IPS-15b (cell line): ENCODE results near the gene ATP9B.
"Not testable (repeated sequence)": the region's sequence is repeated elsewhere in the genome, so short reads cannot be mapped to it uniquely, and the experiment has no call there.

Experiments used
- H3K27me3 ChIP-seq: one replicate; pipeline ENCODE4 v1.6.1; 2013; ENCODE audit warnings: low read length; ENCODE audit not compliant: control insufficient read depth, insufficient read depth
- H3K36me3 ChIP-seq: one replicate; pipeline ENCODE4 v1.6.1; 2013; ENCODE audit warnings: low read length; ENCODE audit not compliant: control insufficient read depth, insufficient read depth
- H3K4me1 ChIP-seq: one replicate; pipeline ENCODE4 v1.6.1; 2013; ENCODE audit warnings: mild to moderate bottlenecking, low read length; ENCODE audit not compliant: control insufficient read depth, insufficient read depth
- H3K4me3 ChIP-seq: one replicate; pipeline ENCODE4 v1.5.1; 2013; ENCODE audit warnings: low read depth, low read length
- H3K9ac ChIP-seq: one replicate; pipeline ENCODE4 v1.6.1; 2013; ENCODE audit warnings: low read depth, mild to moderate bottlenecking, low read length
- H3K9me3 ChIP-seq: one replicate; pipeline ENCODE4 v1.6.1; 2013; ENCODE audit warnings: mild to moderate bottlenecking, low read length; ENCODE audit not compliant: control insufficient read depth, insufficient read depth

Gene ATP9B

GRCh38 chr18:79252904-79253633 lies 183.9 kb downstream of the ATP9B start:
- H3K9me3 ChIP-seq, result no peaks in the 10 kb centered on the region
- H3K4me3 ChIP-seq, result no peak overlapping the region
- H3K27me3 ChIP-seq, result no peaks in the 10 kb centered on the region
- no peak overlapping the region for H3K9ac ChIP-seq
- H3K4me1 ChIP-seq, result no peaks in the 10 kb centered on the region
- no peaks in the 10 kb centered on the region for H3K36me3 ChIP-seq

GRCh38 chr18:79257480-79257879 lies 188.3 kb downstream of the ATP9B start:
- H3K36me3 ChIP-seq, result no peaks in the 10 kb centered on the region
- H3K9ac ChIP-seq, result no peak overlapping the region
- no peak overlapping the region for H3K4me3 ChIP-seq
- no peaks in the 10 kb centered on the region for H3K27me3 ChIP-seq
- H3K9me3 ChIP-seq, result no peaks in the 10 kb centered on the region
- peaks cover 2% of the 10 kb centered on the region for H3K4me1 ChIP-seq

GRCh38 chr18:79258447-79258846 lies 189.3 kb downstream of the ATP9B start:
- H3K4me1 ChIP-seq, result peaks cover 2% of the 10 kb centered on the region
- H3K9ac ChIP-seq, result no peak overlapping the region

GRCh38 chr18:79259218-79259617 lies 190.0 kb downstream of the ATP9B start:
- Histone ChIP-seq H3K4me3 (no peak overlapping the region), H3K9me3 (no peaks in the 10 kb centered on the region), H3K27me3 (no peaks in the 10 kb centered on the region), H3K9ac (no peak overlapping the region), H3K36me3 (no peaks in the 10 kb centered on the region), H3K4me1 (peaks cover 2% of the 10 kb centered on the region)

More at GRCh38 chr18:79258447-79258846, 189.3 kb downstream of the ATP9B start:
- no peaks in the 10 kb centered on the region for H3K9me3 ChIP-seq
- H3K36me3 ChIP-seq, result no peaks in the 10 kb centered on the region
- no peaks in the 10 kb centered on the region for H3K27me3 ChIP-seq
- no peak overlapping the region for H3K4me3 ChIP-seq

- H3K9ac ChIP-seq, result no peak overlapping the region
- H3K4me1 ChIP-seq, result peaks cover 2% of the 10 kb centered on the region
- H3K4me3 ChIP-seq, result no peak overlapping the region
- H3K9me3 ChIP-seq, result no peaks in the 10 kb centered on the region
- H3K27me3 ChIP-seq, result no peaks in the 10 kb centered on the region
- no peaks in the 10 kb centered on the region for H3K36me3 ChIP-seq
Measured at GRCh38 chr18:79260023-79260422, 190.8 kb downstream of the ATP9B start.

- Histone ChIP-seq H3K4me1 (peaks cover 2% of the 10 kb centered on the region), H3K27me3 (no peaks in the 10 kb centered on the region), H3K36me3 (no peaks in the 10 kb centered on the region), H3K4me3 (no peak overlapping the region), H3K9ac (no peak overlapping the region), H3K9me3 (no peaks in the 10 kb centered on the region)
Measured at GRCh38 chr18:79260510-79260909, 191.3 kb downstream of the ATP9B start.

GRCh38 chr18:79265068-79265467 lies 195.9 kb downstream of the ATP9B start:
- H3K36me3 ChIP-seq, H3K4me3 ChIP-seq, H3K4me1 ChIP-seq, H3K9ac ChIP-seq, H3K9me3 ChIP-seq, H3K27me3 ChIP-seq: not testable (repeated sequence)

GRCh38 chr18:79271812-79272211 lies 202.6 kb downstream of the ATP9B start:
- H3K9ac ChIP-seq, H3K9me3 ChIP-seq, H3K27me3 ChIP-seq, H3K36me3 ChIP-seq, H3K4me3 ChIP-seq, H3K4me1 ChIP-seq: not testable (repeated sequence)

- H3K27me3 ChIP-seq, result no peaks in the 10 kb centered on the region
- H3K4me1 ChIP-seq, result peaks cover 3% of the 10 kb centered on the region
- no peak overlapping the region for H3K9ac ChIP-seq
- H3K36me3 ChIP-seq, result no peaks in the 10 kb centered on the region
- H3K9me3 ChIP-seq, result no peaks in the 10 kb centered on the region
- H3K4me3 ChIP-seq, result no peak overlapping the region
Measured at GRCh38 chr18:79272916-79273315, 203.7 kb downstream of the ATP9B start.

GRCh38 chr18:79274823-79275222 lies 205.6 kb downstream of the ATP9B start:
- Histone ChIP-seq H3K9ac (no peak overlapping the region), H3K36me3 (no peaks in the 10 kb centered on the region), H3K4me3 (no peak overlapping the region), H3K4me1 (peaks cover 3% of the 10 kb centered on the region), H3K27me3 (no peaks in the 10 kb centered on the region), H3K9me3 (no peaks in the 10 kb centered on the region)

GRCh38 chr18:79275461-79275860 lies 206.3 kb downstream of the ATP9B start:
- Histone ChIP-seq H3K4me3 (no peak overlapping the region), H3K36me3 (no peaks in the 10 kb centered on the region), H3K9me3 (no peaks in the 10 kb centered on the region), H3K4me1 (peaks cover 3% of the 10 kb centered on the region), H3K9ac (no peak overlapping the region), H3K27me3 (no peaks in the 10 kb centered on the region)

GRCh38 chr18:79275992-79276391 lies 206.8 kb downstream of the ATP9B start:
- Histone ChIP-seq H3K4me1 (peaks cover 3% of the 10 kb centered on the region), H3K9ac (no peak overlapping the region), H3K4me3 (no peak overlapping the region), H3K9me3 (no peaks in the 10 kb centered on the region), H3K36me3 (no peaks in the 10 kb centered on the region), H3K27me3 (no peaks in the 10 kb centered on the region)
